Neural cell (in vitro differentiated cells): ENCODE results near the gene HMBS. TPM values are rescaled to one million over a fixed set of nuclear protein-coding genes. Genes with fewer than 3 reads are reported as not detected.
A peak's percentile ranks its signal among the peaks of the same experiment; 100 is the strongest.

ENCODE experiments used
- H2AFZ ChIP-seq: fragments of 200-600, 300-800 bp; sonication (generic), shearing (Covaris generic); 2 replicates; pipeline ENCODE4 v1.6.0; 2014; ENCODE audit warnings: low read depth, mild to moderate bottlenecking, antibody characterized with exemption, low read length, moderate library complexity
- H3F3A ChIP-seq: fragments of 200-600 bp; shearing (Covaris generic); 2 replicates; pipeline ENCODE4 v1.6.1; 2016; ENCODE audit warnings: mild to moderate bottlenecking, moderate library complexity, mixed read lengths, antibody characterized with exemption, low read length; ENCODE audit not compliant: insufficient read depth, poor library complexity, severe bottlenecking
- H3K27ac ChIP-seq: fragments of 200-600, 300-800 bp; sonication (generic), shearing (Covaris generic); 2 replicates; pipeline ENCODE4 v1.5.1; 2014; ENCODE audit warnings: mild to moderate bottlenecking, low read length, moderate library complexity
- H3K27me3 ChIP-seq: fragments of 300-800, 200-600 bp; sonication (generic), shearing (Covaris generic); 2 replicates; pipeline ENCODE4 v1.6.0; 2014; ENCODE audit warnings: mild to moderate bottlenecking, low read depth, low read length, moderate library complexity; ENCODE audit not compliant: insufficient read depth
- H3K36me3 ChIP-seq: fragments of 300-800, 200-600 bp; sonication (generic), shearing (Covaris generic); 2 replicates; pipeline ENCODE4 v1.5.1; 2014; ENCODE audit warnings: mild to moderate bottlenecking, antibody characterized with exemption, low read length, moderate library complexity; ENCODE audit not compliant: insufficient read depth
- H3K4me2 ChIP-seq: fragments of 300-800, 200-600 bp; sonication (generic), shearing (Covaris generic); 2 replicates; pipeline ENCODE4 v1.6.0; 2014; ENCODE audit warnings: mild to moderate bottlenecking, low read length
- H3K4me3 ChIP-seq: fragments of 300-800, 200-600 bp; sonication (generic), shearing (Covaris generic); 2 replicates; pipeline ENCODE4 v1.5.1; 2014; ENCODE audit warnings: mild to moderate bottlenecking, low read length, moderate library complexity
- H3K79me2 ChIP-seq: fragments of 200-600 bp; shearing (Covaris generic); replicated peaks from 2 replicates; pipeline ENCODE4 v1.6.0; 2014; ENCODE audit warnings: mild to moderate bottlenecking, low read length, moderate library complexity; ENCODE audit not compliant: insufficient read depth
- H3K9ac ChIP-seq: fragments of 300-800, 200-600 bp; sonication (generic), shearing (Covaris generic); 2 replicates; pipeline ENCODE4 v1.6.1; 2016; ENCODE audit warnings: mild to moderate bottlenecking, low read length, mixed read lengths
- H3K9me2 ChIP-seq: fragments of 200-600 bp; shearing (Covaris generic); 2 replicates; pipeline ENCODE4 v1.6.1; 2016; ENCODE audit warnings: mild to moderate bottlenecking, low read length, mixed read lengths; ENCODE audit not compliant: insufficient read depth
- H3K9me3 ChIP-seq: fragments of 200-600, 300-800 bp; sonication (generic), shearing (Covaris generic); 2 replicates; pipeline ENCODE4 v1.6.1; 2016; ENCODE audit warnings: mild to moderate bottlenecking, mixed run types, low read length, moderate library complexity, mixed read lengths
- H4K20me1 ChIP-seq: fragments of 200-600 bp; shearing (Covaris generic); 2 replicates; pipeline ENCODE4 v1.6.1; 2016; ENCODE audit warnings: mild to moderate bottlenecking, mixed run types; ENCODE audit not compliant: insufficient read depth
- CTCF ChIP-seq: fragments of 450-650 bp; IDR thresholded peaks from 2 replicates; pipeline ENCODE4 v1.5.1; 2014; ENCODE audit warnings: antibody characterized with exemption, mild to moderate bottlenecking, moderate library complexity; ENCODE audit not compliant: poor library complexity, severe bottlenecking
- EP300 ChIP-seq: fragments of 450-650 bp; conservative IDR thresholded peaks from 2 replicates; pipeline ENCODE4 v1.6.1; 2014; ENCODE audit warnings: antibody characterized with exemption, mild to moderate bottlenecking, moderate library complexity; ENCODE audit not compliant: poor library complexity, severe bottlenecking
- EZH2 ChIP-seq: fragments of 200-600, 300-800 bp; shearing (Covaris generic), sonication (generic); IDR thresholded peaks from 2 replicates; pipeline ENCODE4 v1.6.1; 2014; ENCODE audit warnings: antibody characterized with exemption, low read length, borderline replicate concordance, mild to moderate bottlenecking; ENCODE audit not compliant: insufficient read depth, poor library complexity, severe bottlenecking
- MXI1 ChIP-seq: fragments of 450-650 bp; conservative IDR thresholded peaks from 2 replicates; pipeline ENCODE4 v1.6.1; 2014; ENCODE audit warnings: antibody characterized with exemption, mild to moderate bottlenecking; ENCODE audit not compliant: poor library complexity, severe bottlenecking
- POLR2AphosphoS5 ChIP-seq: IDR thresholded peaks from 2 replicates; pipeline ENCODE4 v1.6.1; 2012
- RAD21 ChIP-seq: fragments of 450-650 bp; conservative IDR thresholded peaks from 2 replicates; pipeline ENCODE4 v1.6.1; 2014; ENCODE audit warnings: antibody characterized with exemption, mild to moderate bottlenecking, moderate library complexity
- REST ChIP-seq: IDR thresholded peaks from 2 replicates; pipeline ENCODE4 v1.6.1; 2012; ENCODE audit warnings: borderline replicate concordance
- SMC3 ChIP-seq: fragments of 450-650 bp; conservative IDR thresholded peaks from 2 replicates; pipeline ENCODE4 v1.6.1; 2014; ENCODE audit warnings: antibody characterized with exemption, mild to moderate bottlenecking, moderate library complexity; ENCODE audit not compliant: poor library complexity
- TAF1 ChIP-seq: IDR thresholded peaks from 2 replicates; pipeline ENCODE4 v1.6.1; 2012; ENCODE audit warnings: low read depth
- polyA plus RNA-seq: library from polyadenylated mRNA; depleted of rRNA; stranded (reverse); fragments of >200 nt; gene quantifications from 2 replicates; pipeline ENCODE4 v1.2.3, GENCODE V29; 2014

Gene HMBS
- polyA plus RNA-seq, 1 donor from 2014 or later: 15.9 TPM

- peak overlapping the region; percentile 77 for H3K9ac ChIP-seq
- H3K27me3 ChIP-seq: no peaks in the 10 kb centered on the region
- peak overlapping the region; percentile 58 for H3K27ac ChIP-seq
- TF ChIP-seq POLR2AphosphoS5: no peak
- no peak for TF ChIP-seq MXI1
- TF ChIP-seq REST: no peak
- no peak for TF ChIP-seq EZH2
- TF ChIP-seq CTCF: peak; percentile 45
- TF ChIP-seq RAD21: peak; percentile 28
- no peak for TF ChIP-seq TAF1
- no peak for TF ChIP-seq EP300
- no peaks in the 10 kb centered on the region for H3F3A ChIP-seq
- H3K9me2 ChIP-seq: no peaks in the 10 kb centered on the region
- H2AFZ ChIP-seq: no peak overlapping the region
- H3K4me2 ChIP-seq: peak overlapping the region; percentile 98
- peaks cover 12% of the 10 kb centered on the region for H3K79me2 ChIP-seq
- peaks cover 6% of the 10 kb centered on the region for H3K36me3 ChIP-seq
- peak overlapping the region; percentile 80 for H3K4me3 ChIP-seq
- H3K9me3 ChIP-seq: no peaks in the 10 kb centered on the region
- H4K20me1 ChIP-seq: no peaks in the 10 kb centered on the region
These were observed 28.8 kb upstream of the HMBS start for GRCh38 chr11:119055901-119056300.

GRCh38 chr11:119056421-119056999, 28.2 kb upstream of the HMBS start:
- peak overlapping the region; percentile 98 for H3K4me2 ChIP-seq
- peaks cover 6% of the 10 kb centered on the region for H3K36me3 ChIP-seq
- H3K27ac ChIP-seq: peak overlapping the region; percentile 58
- H4K20me1 ChIP-seq: no peaks in the 10 kb centered on the region
- H3K79me2 ChIP-seq: peaks cover 12% of the 10 kb centered on the region
- no peaks in the 10 kb centered on the region for H3K9me2 ChIP-seq
- no peaks in the 10 kb centered on the region for H3K9me3 ChIP-seq
- no peaks in the 10 kb centered on the region for H3F3A ChIP-seq
- peak overlapping the region; percentile 27 for H2AFZ ChIP-seq
- no peak for TF ChIP-seq REST
- no peak for TF ChIP-seq RAD21
- no peak for TF ChIP-seq TAF1
- TF ChIP-seq SMC3: no peak
- TF ChIP-seq EP300: no peak
- no peak for TF ChIP-seq POLR2AphosphoS5
- no peak for TF ChIP-seq MXI1
- TF ChIP-seq EZH2: no peak
- no peak for TF ChIP-seq CTCF
- H3K27me3 ChIP-seq: no peaks in the 10 kb centered on the region
- H3K9ac ChIP-seq: peak overlapping the region; percentile 77
- peak overlapping the region; percentile 80 for H3K4me3 ChIP-seq
